ENCODE measurements around the gene MGAT5. TPM values are rescaled to one million over a fixed set of nuclear protein-coding genes. Genes with fewer than 3 reads are reported as not detected.

Gene MGAT5
- total RNA-seq, 2 experiments from 2014 or later: 60.8 to 68.0 TPM

DNA sequence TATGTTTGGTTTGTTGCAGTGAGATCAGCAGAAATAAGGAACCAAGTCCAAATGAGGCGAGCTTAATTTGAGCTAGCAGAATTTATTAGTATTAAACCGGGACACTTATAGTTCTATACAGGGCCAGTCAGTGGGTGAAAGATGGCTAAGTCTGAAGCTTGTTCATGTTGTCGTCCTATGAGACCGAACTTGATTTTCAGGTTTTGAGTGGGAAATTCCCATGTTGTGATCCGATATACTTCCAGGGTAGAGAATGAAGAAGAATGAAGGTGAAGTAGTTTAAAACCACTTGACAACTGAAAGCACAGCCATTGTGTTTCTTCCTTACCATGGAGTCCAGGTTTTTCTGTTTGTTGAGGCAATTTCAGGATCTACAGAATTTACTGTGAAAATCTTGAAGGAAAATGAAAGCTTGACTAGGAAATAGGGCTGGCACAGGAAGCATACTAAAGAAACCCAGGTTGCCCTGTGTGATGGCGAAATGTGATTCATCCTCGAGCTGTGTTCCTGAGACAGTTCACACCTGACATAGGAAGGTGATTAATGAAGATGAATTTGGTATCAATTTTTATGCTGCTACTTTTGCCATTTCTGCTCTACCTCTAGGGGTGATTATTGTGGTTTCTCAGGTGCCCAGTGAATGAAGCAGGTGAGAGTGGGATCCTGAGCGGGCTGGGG lies 37.6 kb upstream of the MGAT5 start:
- H3K4me2 ChIP-seq (ENCODE audit: low read length): no peak overlapping the region
- peaks cover 14% of the 10 kb centered on the region for H3K36me3 ChIP-seq (ENCODE audit: insufficient read depth, low read length)
- no peaks in the 10 kb centered on the region for H3K9me2 ChIP-seq (ENCODE audit: insufficient read depth, low read length)
- BruUV-seq (replicated peaks): no TSS peak
- intact Hi-C loops (cut with micrococcal nuclease; ENCODE audit: unreplicated experiment): no loop called here
- peaks cover 61% of the 10 kb centered on the region for H3K4me1 ChIP-seq (ENCODE audit: insufficient read depth, low read length, poor library complexity, severe bottlenecking)
- POLR2A ChIA-PET: interaction anchor here (0.5 to 1.5 kb wide), 4 partner anchors 11 to 89 kb away, joined by 3 to 9 read pairs (median 3); no protein-coding TSS in a partner anchor
- H2AFZ ChIP-seq (ENCODE audit: low read length): no peak overlapping the region
- H3K9me3 ChIP-seq (ENCODE audit: low read length): no peaks in the 10 kb centered on the region
- no peak overlapping the region for H3K4me3 ChIP-seq (ENCODE audit: low read depth, low read length, poor library complexity, severe bottlenecking)
- no peak for DNase-seq (ENCODE audit: low spot score)
- peaks cover 57% of the 10 kb centered on the region for H3K79me2 ChIP-seq (ENCODE audit: insufficient read depth, low read depth, low read length)
- CTCF ChIA-PET (ENCODE audit: unreplicated experiment): no interaction called here
- H3K27ac ChIP-seq (ENCODE audit: low read depth, low read length, poor library complexity, severe bottlenecking): no peak overlapping the region
- no peak for TF ChIP-seq EZH2phosphoT487 (IDR thresholded peaks at IDR 0.05; ENCODE audit: borderline replicate concordance, low read depth, low read length)
- TF ChIP-seq, protein P1, sequence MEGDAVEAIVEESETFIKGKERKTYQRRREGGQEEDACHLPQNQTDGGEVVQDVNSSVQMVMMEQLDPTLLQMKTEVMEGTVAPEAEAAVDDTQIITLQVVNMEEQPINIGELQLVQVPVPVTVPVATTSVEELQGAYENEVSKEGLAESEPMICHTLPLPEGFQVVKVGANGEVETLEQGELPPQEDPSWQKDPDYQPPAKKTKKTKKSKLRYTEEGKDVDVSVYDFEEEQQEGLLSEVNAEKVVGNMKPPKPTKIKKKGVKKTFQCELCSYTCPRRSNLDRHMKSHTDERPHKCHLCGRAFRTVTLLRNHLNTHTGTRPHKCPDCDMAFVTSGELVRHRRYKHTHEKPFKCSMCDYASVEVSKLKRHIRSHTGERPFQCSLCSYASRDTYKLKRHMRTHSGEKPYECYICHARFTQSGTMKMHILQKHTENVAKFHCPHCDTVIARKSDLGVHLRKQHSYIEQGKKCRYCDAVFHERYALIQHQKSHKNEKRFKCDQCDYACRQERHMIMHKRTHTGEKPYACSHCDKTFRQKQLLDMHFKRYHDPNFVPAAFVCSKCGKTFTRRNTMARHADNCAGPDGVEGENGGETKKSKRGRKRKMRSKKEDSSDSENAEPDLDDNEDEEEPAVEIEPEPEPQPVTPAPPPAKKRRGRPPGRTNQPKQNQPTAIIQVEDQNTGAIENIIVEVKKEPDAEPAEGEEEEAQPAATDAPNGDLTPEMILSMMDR (conservative IDR thresholded peaks at IDR 0.05; ENCODE audit: low read length): no peak
- H4K20me1 ChIP-seq (ENCODE audit: insufficient read depth, low read length): peaks cover 11% of the 10 kb centered on the region; the same call in 1 of the 2 replicates

DNA sequence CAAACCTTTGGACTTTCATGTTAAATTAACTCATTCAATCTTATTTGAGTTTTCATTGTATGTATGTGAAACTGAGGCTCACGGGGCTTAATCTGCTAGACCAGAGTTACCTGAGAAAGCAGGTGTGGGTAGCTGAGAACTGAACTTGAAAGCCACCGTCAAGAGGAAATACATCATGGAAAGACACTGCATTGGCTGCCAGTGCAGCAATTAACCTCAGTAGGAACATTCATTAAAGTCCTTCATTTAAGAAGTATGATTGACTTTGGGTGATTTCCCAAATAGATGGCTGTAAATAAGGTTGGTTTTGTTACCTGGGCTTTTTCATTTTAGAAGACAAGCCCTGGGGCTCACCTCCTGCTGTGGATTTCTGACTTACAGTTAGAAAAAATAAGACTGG lies 36.5 kb upstream of the MGAT5 start:
- intact Hi-C loops (cut with micrococcal nuclease; ENCODE audit: unreplicated experiment): no loop called here

More for the DNA sequence above, 36.5 kb upstream of the MGAT5 start:
- Histone ChIP-seq H3K79me2 (ENCODE audit: insufficient read depth, low read depth, low read length) (peaks cover 57% of the 10 kb centered on the region), H3K36me3 (ENCODE audit: insufficient read depth, low read length) (peaks cover 14% of the 10 kb centered on the region), H3K9me2 (ENCODE audit: insufficient read depth, low read length) (no peaks in the 10 kb centered on the region), H3K27ac (ENCODE audit: low read depth, low read length, poor library complexity, severe bottlenecking) (peak overlapping the region; percentile 70), H4K20me1 (ENCODE audit: insufficient read depth, low read length) (peaks cover 11% of the 10 kb centered on the region; the same call in 1 of the 2 replicates), H3K9me3 (ENCODE audit: low read length) (no peaks in the 10 kb centered on the region), H3K4me3 (ENCODE audit: low read depth, low read length, poor library complexity, severe bottlenecking) (no peak overlapping the region), H3K4me2 (ENCODE audit: low read length) (peak overlapping the region; percentile 65; the same call in 1 of the 2 replicates), H3K4me1 (ENCODE audit: insufficient read depth, low read length, poor library complexity, severe bottlenecking) (peaks cover 60% of the 10 kb centered on the region), H2AFZ (ENCODE audit: low read length) (no peak overlapping the region)
- BruUV-seq (replicated peaks): no TSS peak
- CTCF ChIA-PET (ENCODE audit: unreplicated experiment): interaction anchor here (0.6 to 2.0 kb wide), 3 partner anchors 11 to 329 kb away, joined by 4 to 5 read pairs (median 5); no protein-coding TSS in a partner anchor
- TF ChIP-seq, protein P1 (conservative IDR thresholded peaks at IDR 0.05; ENCODE audit: low read length): no peak
- no peak for TF ChIP-seq EZH2phosphoT487 (IDR thresholded peaks at IDR 0.05; ENCODE audit: borderline replicate concordance, low read depth, low read length)
- POLR2A ChIA-PET: interaction anchor here (0.6 to 1.5 kb wide), 3 partner anchors 10 to 99 kb away, joined by 3 to 4 read pairs (median 3); no protein-coding TSS in a partner anchor
- peak; percentile 30 for DNase-seq (ENCODE audit: low spot score)
